Lower leg skin (tissue), 3 donors: ENCODE results near the gene XRCC4.

Experiments
- POLR2A ChIP-seq, 2 donors: fragments of 450-650 bp; IDR thresholded peaks; one replicate each; pipeline ENCODE4 v1.6.1; 2016 to 2017; ENCODE audit warnings: antibody characterized with exemption in 2 of 2, mild to moderate bottlenecking in 1 of 2, moderate library complexity in 1 of 2
- TF ChIP-seq, protein P1 (sequence below), 3 donors: fragments of 450-650 bp; IDR thresholded peaks; one replicate each; pipeline ENCODE4 v1.5.1; 2016; ENCODE audit warnings: antibody characterized with exemption in 3 of 3, mild to moderate bottlenecking in 3 of 3, moderate library complexity in 2 of 3

DNA sequence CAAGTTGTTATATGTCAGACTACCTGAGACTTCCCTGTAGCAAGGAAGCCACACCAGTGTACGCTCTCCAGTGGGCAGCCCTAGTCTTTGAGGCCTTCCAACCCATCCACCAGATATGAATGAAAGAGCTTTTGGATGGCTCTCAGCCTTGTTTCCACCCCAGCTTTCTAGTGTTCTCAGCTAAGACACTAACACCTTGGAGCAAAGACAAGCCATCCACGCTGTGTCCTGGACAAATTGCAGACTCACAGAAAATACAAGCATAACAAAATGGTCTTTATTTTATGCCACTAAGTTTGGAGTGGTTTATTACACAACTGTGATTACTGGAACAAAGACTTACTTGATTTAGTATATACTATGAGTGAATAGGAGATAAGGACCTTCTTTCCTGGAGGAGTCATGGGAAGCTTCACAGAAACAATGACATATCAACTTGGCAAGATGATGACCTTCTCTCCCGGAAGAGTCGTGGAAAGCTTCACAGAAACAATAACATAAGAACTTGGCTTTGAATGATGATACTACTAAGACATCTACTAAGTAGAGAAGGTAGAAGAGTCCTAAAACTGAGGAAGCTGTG, 260.2 kb downstream of the XRCC4 start:
- TF ChIP-seq, protein P1, sequence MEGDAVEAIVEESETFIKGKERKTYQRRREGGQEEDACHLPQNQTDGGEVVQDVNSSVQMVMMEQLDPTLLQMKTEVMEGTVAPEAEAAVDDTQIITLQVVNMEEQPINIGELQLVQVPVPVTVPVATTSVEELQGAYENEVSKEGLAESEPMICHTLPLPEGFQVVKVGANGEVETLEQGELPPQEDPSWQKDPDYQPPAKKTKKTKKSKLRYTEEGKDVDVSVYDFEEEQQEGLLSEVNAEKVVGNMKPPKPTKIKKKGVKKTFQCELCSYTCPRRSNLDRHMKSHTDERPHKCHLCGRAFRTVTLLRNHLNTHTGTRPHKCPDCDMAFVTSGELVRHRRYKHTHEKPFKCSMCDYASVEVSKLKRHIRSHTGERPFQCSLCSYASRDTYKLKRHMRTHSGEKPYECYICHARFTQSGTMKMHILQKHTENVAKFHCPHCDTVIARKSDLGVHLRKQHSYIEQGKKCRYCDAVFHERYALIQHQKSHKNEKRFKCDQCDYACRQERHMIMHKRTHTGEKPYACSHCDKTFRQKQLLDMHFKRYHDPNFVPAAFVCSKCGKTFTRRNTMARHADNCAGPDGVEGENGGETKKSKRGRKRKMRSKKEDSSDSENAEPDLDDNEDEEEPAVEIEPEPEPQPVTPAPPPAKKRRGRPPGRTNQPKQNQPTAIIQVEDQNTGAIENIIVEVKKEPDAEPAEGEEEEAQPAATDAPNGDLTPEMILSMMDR (IDR thresholded peaks at IDR 0.05): no peak
- TF ChIP-seq POLR2A (IDR thresholded peaks at IDR 0.05): no peak
